Liver (tissue), 9 donors: ENCODE measurements around the gene TFF2. TPM values are rescaled to one million over a fixed set of nuclear protein-coding genes. Genes with fewer than 3 reads are reported as not detected.

Experiments
- DNase-seq: peaks from one replicate; pipeline ENCODE4 v3.0.0-alpha.2; 2017; ENCODE audit warnings: low spot score
- H3K27ac ChIP-seq, 2 donors: one replicate each; pipeline ENCODE4 v1.7.0; 2013; ENCODE audit warnings: inconsistent platforms in 2 of 2, low read length in 2 of 2, control low read depth in 1 of 2, low read depth in 1 of 2, mild to moderate bottlenecking in 1 of 2
- H3K27me3 ChIP-seq, 4 donors: one replicate each; pipeline versions ENCODE4 v1.6.1 to v1.7.0; 2013; ENCODE audit warnings: low read length in 3 of 4, inconsistent platforms in 1 of 4, mild to moderate bottlenecking in 1 of 4, moderate library complexity in 1 of 4; ENCODE audit not compliant: control insufficient read depth in 4 of 4, insufficient read depth in 4 of 4
- H3K36me3 ChIP-seq, 4 donors: one replicate each; pipeline versions ENCODE4 v1.6.1 to v1.7.0; 2013; ENCODE audit warnings: low read length in 3 of 4, mild to moderate bottlenecking in 3 of 4, low read depth in 1 of 4, moderate library complexity in 1 of 4; ENCODE audit not compliant: control insufficient read depth in 4 of 4, insufficient read depth in 3 of 4
- H3K4me1 ChIP-seq, 4 donors: one replicate each; pipeline versions ENCODE4 v1.6.1 to v1.7.0; 2013; ENCODE audit warnings: low read length in 3 of 4, mild to moderate bottlenecking in 3 of 4, moderate library complexity in 1 of 4; ENCODE audit not compliant: control insufficient read depth in 4 of 4, insufficient read depth in 4 of 4
- H3K4me3 ChIP-seq, 3 donors: one replicate each; pipeline versions ENCODE4 v1.6.1 to v1.7.0; 2013; ENCODE audit warnings: low read length in 3 of 3, control low read depth in 1 of 3, low read depth in 1 of 3, mild to moderate bottlenecking in 1 of 3
- H3K9ac ChIP-seq, 2 donors: one replicate each; pipeline ENCODE4 v1.7.0; 2013; ENCODE audit warnings: low read length in 2 of 2, mild to moderate bottlenecking in 2 of 2, moderate library complexity in 2 of 2, control low read depth in 1 of 2, low read depth in 1 of 2
- H3K9me3 ChIP-seq, 4 donors: one replicate each; pipeline versions ENCODE4 v1.6.1 to v1.7.0; 2013; ENCODE audit warnings: low read length in 3 of 4; ENCODE audit not compliant: control insufficient read depth in 4 of 4
- ATF3 ChIP-seq: IDR thresholded peaks from 2 replicates; pipeline ENCODE4 v1.6.1; 2016; ENCODE audit warnings: antibody characterized with exemption
- EGR1 ChIP-seq, 2 donors: IDR thresholded peaks; 2 replicates each; pipeline ENCODE4 v1.6.1; 2016 to 2018; ENCODE audit warnings: antibody characterized with exemption in 2 of 2, low read depth in 2 of 2
- FOXA1 ChIP-seq: IDR thresholded peaks from 2 replicates; pipeline ENCODE4 v1.6.1; 2016; ENCODE audit warnings: antibody characterized with exemption
- FOXA2 ChIP-seq: IDR thresholded peaks from 2 replicates; pipeline ENCODE4 v1.6.1; 2016; ENCODE audit warnings: antibody characterized with exemption
- GABPA ChIP-seq, 2 donors: IDR thresholded peaks in 1 of 2; conservative IDR thresholded peaks in 1 of 2; 2 replicates each; pipeline ENCODE4 v1.6.1; 2016; ENCODE audit warnings: antibody characterized with exemption in 2 of 2, mild to moderate bottlenecking in 1 of 2, moderate library complexity in 1 of 2
- HNF4A ChIP-seq, 2 donors: conservative IDR thresholded peaks; 2 replicates each; pipeline ENCODE4 v1.6.1; 2016; ENCODE audit warnings: antibody characterized with exemption in 2 of 2, mild to moderate bottlenecking in 2 of 2
- HNF4G ChIP-seq: IDR thresholded peaks from 2 replicates; pipeline ENCODE4 v1.6.1; 2016; ENCODE audit warnings: antibody characterized with exemption
- JUND ChIP-seq, 2 donors: IDR thresholded peaks; 2 replicates each; pipeline ENCODE4 v1.6.1; 2016; ENCODE audit warnings: antibody characterized with exemption in 2 of 2
- MAX ChIP-seq: IDR thresholded peaks from 2 replicates; pipeline ENCODE4 v1.6.1; 2016; ENCODE audit warnings: antibody characterized with exemption
- NR2F2 ChIP-seq: IDR thresholded peaks from 2 replicates; pipeline ENCODE4 v1.6.1; 2016; ENCODE audit warnings: antibody characterized with exemption
- RAD21 ChIP-seq, 2 donors: IDR thresholded peaks; 2 replicates each; pipeline ENCODE4 v1.6.1; 2016; ENCODE audit warnings: antibody characterized with exemption in 2 of 2, mild to moderate bottlenecking in 2 of 2
- REST ChIP-seq: IDR thresholded peaks from 2 replicates; pipeline ENCODE4 v1.6.1; 2016; ENCODE audit warnings: antibody characterized with exemption, mild to moderate bottlenecking
- RXRA ChIP-seq, 2 donors: IDR thresholded peaks; 2 replicates each; pipeline ENCODE4 v1.6.1; 2017 to 2018; ENCODE audit warnings: antibody characterized with exemption in 2 of 2, mild to moderate bottlenecking in 1 of 2
- SP1 ChIP-seq: IDR thresholded peaks from 2 replicates; pipeline ENCODE4 v1.6.1; 2018; ENCODE audit warnings: antibody characterized with exemption, mild to moderate bottlenecking
- TAF1 ChIP-seq: conservative IDR thresholded peaks from 2 replicates; pipeline ENCODE4 v1.6.1; 2016; ENCODE audit warnings: antibody characterized with exemption, mild to moderate bottlenecking
- YY1 ChIP-seq: IDR thresholded peaks from 2 replicates; pipeline ENCODE4 v1.6.1; 2016; ENCODE audit warnings: antibody characterized with exemption, mild to moderate bottlenecking
- ZBTB33 ChIP-seq: IDR thresholded peaks from 2 replicates; pipeline ENCODE4 v1.6.1; 2016; ENCODE audit warnings: antibody characterized with exemption
- WGBS: extraction: QIAGEN DNeasy Blood & Tissue Kit; methylation state at CpG from one replicate; pipeline ENCODE4 v1.1.7; 2013; 5-methylcytosine and 5-hydroxymethylcytosine counted together
- polyA plus RNA-seq, 2 donors: library from polyadenylated mRNA; stranded (reverse) in 1 of 2; unstranded in 1 of 2; fragments of 200-250 nt in 1 of 2; fragments of >200 nt in 1 of 2; fragmentation: Nextera tagmentation in 1 of 2; extraction: Ambion mirVana in 1 of 2; gene quantifications; one replicate each; pipeline versions ENCODE4 v1.2.1 to v1.2.3, GENCODE V29; 2013 to 2015
- total RNA-seq, 2 donors: library from RNA; depleted of rRNA; stranded (reverse); fragments of >200 nt; gene quantifications; one replicate each; pipeline ENCODE4 v1.2.3, GENCODE V29; 2014
- TF ChIP-seq, protein P1 (sequence below): fragments of 150-350 bp; IDR thresholded peaks from 2 replicates; pipeline ENCODE4 v1.5.1; 2017; ENCODE audit warnings: improper control_type of control experiment, low read depth, low read length; ENCODE audit not compliant: missing input control
- donor health status: healthy.
- donor health status: healthy.
- donor health status: healthy.
- donor health status: healthy.
- donor health status: healthy.

TFF2 gene
- total and polyA plus RNA-seq, 4 donors = 1.0 TPM; not detected in 3

- TF ChIP-seq TAF1 (no peak), EGR1 (IDR thresholded peaks at IDR 0.05; ENCODE audit: low read depth in 2 of 2) (no peak), HNF4A (conservative IDR thresholded peaks at IDR 0.05) (no peak), RAD21 (IDR thresholded peaks at IDR 0.05) (no peak), ATF3 (no peak), FOXA1 (no peak), HNF4G (no peak), ZBTB33 (no peak), REST (no peak)
- WGBS = 92% methylated on average over 12 of the region's 12 CpGs
- no peaks in the 10 kb centered on the region for H3K36me3 ChIP-seq
- peaks cover 0 to 12% (median 3%) of the 10 kb centered on the region in 4 donors for H3K9me3 ChIP-seq
- H3K4me1 ChIP-seq = no peaks in the 10 kb centered on the region
- no peak overlapping the region for H3K27ac ChIP-seq
- no peak overlapping the region for H3K9ac ChIP-seq
- no peaks in the 10 kb centered on the region for H3K27me3 ChIP-seq
- no peak for DNase-seq
- H3K4me3 ChIP-seq = no peak overlapping the region
These were observed 7.5 kb upstream of the TFF2 start for GRCh38 chr21:42358261-42358660.

- no peak for DNase-seq
- Histone ChIP-seq H3K36me3 (no peaks in the 10 kb centered on the region), H3K4me1 (no peaks in the 10 kb centered on the region), H3K4me3 (no peak overlapping the region), H3K9me3 (peaks cover 0 to 12% (median 3%) of the 10 kb centered on the region in 4 donors), H3K27me3 (no peaks in the 10 kb centered on the region), H3K27ac (no peak overlapping the region), H3K9ac (no peak overlapping the region)
- TF ChIP-seq FOXA1 (no peak), SP1 (no peak), NR2F2 (no peak), HNF4G (no peak), EGR1 (IDR thresholded peaks at IDR 0.05; ENCODE audit: low read depth in 2 of 2) (no peak), RXRA (IDR thresholded peaks at IDR 0.05) (no peak), TAF1 (no peak), RAD21 (IDR thresholded peaks at IDR 0.05) (no peak), FOXA2 (no peak), MAX (no peak), REST (no peak), GABPA (IDR thresholded peaks at IDR 0.05 in 1 of 2, conservative IDR thresholded peaks at IDR 0.05 in 1 of 2) (no peak), ZBTB33 (no peak), JUND (IDR thresholded peaks at IDR 0.05) (no peak), YY1 (no peak), ATF3 (no peak), HNF4A (conservative IDR thresholded peaks at IDR 0.05) (no peak)
- TF ChIP-seq, protein P1, sequence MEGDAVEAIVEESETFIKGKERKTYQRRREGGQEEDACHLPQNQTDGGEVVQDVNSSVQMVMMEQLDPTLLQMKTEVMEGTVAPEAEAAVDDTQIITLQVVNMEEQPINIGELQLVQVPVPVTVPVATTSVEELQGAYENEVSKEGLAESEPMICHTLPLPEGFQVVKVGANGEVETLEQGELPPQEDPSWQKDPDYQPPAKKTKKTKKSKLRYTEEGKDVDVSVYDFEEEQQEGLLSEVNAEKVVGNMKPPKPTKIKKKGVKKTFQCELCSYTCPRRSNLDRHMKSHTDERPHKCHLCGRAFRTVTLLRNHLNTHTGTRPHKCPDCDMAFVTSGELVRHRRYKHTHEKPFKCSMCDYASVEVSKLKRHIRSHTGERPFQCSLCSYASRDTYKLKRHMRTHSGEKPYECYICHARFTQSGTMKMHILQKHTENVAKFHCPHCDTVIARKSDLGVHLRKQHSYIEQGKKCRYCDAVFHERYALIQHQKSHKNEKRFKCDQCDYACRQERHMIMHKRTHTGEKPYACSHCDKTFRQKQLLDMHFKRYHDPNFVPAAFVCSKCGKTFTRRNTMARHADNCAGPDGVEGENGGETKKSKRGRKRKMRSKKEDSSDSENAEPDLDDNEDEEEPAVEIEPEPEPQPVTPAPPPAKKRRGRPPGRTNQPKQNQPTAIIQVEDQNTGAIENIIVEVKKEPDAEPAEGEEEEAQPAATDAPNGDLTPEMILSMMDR = no peak
- WGBS = 64% methylated on average over 3 of the region's 3 CpGs
These were observed 6.5 kb upstream of the TFF2 start for GRCh38 chr21:42357307-42357706.
